Inflammatory macrophage treated with lipopolysaccharide for 4 hours (primary cell): ENCODE data around the gene ODAPH.
A peak's percentile ranks its signal among the peaks of the same experiment; 100 is the strongest.

Experiments used
- DNase-seq: peaks from one replicate; pipeline ENCODE4 v3.0.0-alpha.2; 2020

ODAPH gene

DNA sequence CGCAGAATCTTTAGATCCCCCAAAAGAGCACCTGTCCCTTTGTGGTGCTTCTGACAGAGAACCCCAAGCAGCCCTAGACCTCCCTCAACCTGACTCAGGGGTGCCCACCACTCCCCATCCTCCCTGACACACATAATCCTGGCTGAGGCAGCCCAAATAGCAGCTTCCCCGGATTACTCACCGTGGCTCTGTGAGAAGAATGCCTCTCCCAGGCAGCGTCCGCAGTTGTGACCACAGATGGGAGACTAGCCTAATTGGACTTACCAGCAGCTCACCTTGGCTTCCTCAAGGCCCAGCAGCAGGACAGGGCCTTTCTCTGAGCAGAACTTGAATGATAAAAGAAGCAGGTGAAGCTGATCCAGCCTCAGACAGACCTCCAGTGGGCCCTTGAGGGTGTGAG is 10.3 kb upstream of the ODAPH start:
- DNase-seq, result no peak

DNA sequence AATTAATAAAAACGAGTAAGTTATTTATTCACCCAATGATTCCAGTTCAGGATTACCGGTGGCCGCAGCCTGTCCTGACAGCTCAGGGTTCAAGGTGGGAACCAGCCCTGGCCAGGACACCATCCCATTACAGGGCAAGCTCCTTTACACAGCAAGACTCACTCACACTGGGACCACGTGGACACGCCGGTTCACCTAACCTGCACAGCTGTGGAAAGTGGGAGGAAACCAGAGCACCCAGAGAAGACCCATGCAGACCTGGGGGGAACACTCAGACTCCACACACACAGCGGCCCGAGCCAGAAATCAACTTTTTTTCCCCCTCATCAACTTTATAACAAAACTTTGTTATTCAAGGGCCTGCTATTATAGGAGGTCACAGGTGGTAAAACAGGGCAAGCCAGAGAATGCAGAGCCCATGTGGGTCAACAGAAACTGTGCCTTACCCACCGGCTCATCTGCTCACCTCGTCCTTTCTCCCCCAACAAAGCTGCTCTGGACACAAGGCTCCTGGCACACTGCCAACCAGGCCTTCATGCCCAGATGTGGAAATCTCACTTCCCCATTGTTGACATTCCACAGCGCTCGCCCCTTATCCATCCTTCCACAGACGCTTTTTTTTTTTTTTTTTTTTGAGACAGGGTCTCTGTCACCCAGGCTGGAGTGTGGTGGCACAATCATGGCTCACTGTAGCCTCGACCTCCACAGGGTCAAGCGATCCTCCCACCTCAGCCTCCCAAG is 8.0 kb upstream of the ODAPH start:
- peak; percentile 33 for DNase-seq

DNA sequence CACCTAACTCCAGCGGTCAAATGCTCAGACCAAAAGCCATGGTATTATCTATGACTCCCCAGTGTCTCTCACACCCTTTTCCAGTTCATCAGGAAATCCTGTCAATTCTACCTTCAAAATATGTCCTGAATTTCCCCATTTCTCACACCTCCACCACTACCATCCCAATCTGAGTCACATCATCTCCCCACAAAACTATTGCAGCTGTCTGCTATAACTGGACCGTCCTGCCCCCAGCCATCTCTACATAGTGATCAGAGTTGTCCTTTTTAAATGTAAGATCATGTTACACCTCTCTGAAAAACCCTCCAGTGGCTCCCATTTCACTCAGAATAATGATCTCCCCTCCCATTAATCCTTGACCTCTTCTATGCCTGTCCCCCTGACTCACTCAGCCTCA is 6.8 kb upstream of the ODAPH start:
- no peak for DNase-seq

DNA sequence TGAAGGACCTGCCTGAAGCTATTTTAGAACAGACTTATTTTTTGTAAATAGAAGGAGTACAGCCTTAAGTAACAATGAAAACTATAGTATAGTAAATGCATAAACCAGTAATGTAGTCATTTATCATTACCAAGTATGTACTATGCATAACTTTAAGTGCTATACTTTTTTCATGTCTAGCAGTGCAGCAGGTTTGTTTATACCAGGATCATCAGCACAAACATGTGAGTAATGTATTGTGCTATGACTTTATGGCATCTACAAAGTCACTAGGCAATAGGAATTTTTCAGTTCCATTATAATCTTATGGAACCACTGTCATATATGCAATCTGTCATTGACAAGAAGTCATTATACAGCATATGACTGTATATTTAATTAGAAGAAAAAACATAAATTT is 3.4 kb upstream of the ODAPH start:
- no peak for DNase-seq

DNA sequence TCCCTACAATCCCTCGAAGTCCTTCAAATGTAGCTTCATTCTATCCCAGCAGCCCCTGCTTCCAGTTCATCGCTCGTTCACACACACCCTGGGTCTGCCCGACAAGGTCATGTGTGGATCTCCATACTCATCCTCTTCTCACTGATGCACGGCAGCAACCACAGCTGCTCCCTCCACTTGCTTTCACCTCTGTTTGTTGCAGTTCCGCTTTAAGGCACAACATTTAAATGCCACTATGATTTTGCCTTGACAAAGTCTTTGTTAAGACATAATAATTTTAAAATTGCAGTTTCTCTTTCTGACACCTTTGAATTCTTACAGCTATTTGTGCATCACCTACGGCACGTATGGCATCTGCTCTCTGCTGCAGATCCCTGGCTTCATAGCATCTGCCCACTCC is 1.8 kb downstream of the ODAPH start:
- no peak for DNase-seq

DNA sequence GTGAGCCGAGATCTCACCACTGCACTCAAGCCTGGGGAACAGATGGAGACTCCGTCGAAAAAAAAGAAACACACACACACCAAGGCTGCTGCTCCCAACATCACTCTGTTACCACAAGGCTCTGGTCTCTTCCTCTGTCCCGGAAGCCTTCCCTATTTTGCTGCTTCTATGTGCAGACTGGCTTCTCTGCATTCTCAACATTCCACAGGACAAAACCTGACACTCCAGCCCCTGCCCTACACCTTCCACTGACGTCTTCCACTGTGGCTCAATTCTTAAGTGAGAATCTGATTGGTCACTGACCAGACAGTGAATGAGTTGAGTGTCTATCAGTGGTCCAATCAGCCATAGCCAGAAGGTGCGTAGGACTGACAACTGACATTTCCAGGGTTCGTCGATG is 5.9 kb downstream of the ODAPH start:
- DNase-seq, result no peak

DNA sequence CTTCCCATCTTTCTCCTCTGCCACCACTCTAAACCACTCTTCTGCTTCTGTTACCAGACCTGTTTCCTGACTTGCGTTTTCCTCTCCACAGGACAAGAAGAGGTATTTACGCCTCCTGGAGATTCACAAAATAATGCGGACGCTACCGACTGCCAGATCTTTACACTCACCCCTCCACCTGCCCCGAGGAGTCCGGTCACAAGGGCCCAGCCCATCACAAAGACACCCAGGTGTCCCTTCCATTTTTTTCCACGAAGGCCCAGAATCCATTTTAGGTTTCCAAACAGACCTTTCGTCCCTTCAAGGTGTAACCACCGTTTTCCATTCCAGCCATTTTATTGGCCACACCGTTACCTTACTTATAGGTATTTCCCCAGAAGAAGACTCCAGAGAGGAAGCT is 8.2 kb downstream of the ODAPH start:
- no peak for DNase-seq

DNA sequence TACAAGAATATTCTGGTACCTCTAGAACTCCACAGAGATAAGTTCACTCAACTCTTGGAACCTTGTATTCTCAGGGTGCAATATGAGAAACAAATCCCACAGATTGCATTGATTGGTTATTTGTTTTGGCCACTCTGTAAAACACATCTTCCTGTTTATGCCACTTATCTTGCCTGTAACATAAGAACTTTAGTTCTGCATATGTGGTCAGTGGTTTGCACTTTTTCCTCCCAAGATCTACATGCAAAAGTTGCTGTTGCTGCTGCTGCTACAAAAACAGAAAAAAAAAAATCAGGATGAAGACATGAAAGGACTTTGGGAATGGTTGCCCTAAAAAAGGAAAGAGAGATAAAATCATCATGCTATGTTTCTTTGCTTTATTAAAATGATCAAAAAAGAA is 9.6 kb downstream of the ODAPH start:
- DNase-seq, result no peak

DNA sequence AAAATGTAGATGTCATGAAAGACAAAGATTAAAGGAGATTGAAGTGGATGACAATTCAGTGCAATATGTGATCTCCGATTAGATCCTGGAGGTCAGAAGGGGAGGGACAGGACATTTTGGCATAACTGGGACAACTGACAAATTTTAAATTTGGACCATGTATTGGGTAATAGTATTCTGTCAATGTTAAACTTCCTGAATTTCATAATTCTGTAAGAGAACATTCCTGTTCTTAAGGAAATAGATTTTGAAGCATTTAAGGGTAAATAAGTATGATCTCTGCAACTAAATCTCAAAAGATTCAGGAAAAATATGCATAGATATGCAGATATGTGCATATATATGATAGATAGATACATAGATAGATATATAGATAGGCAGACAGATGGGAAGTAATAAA is 11.0 kb downstream of the ODAPH start:
- peak; percentile 28 for DNase-seq

DNA sequence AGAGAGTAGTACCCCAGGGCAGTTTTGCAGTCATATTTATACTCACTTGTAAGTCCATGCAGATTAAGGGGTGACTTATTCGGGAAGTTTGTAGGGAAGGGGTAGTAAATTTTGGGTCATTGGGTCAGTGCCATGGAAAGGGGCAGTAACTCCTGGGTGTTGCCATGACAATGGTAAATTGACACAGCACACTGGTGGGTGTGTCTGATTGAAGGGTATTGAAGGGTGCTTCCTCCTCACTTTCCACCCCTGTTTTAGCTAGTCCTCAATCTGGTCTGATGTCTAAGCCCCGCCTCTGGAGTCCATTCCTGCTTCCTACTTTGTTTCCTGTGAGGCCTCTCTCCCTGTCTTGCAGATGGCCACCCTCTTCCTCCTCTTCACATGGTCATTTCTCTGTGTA is 11.9 kb downstream of the ODAPH start:
- no peak for DNase-seq

DNA sequence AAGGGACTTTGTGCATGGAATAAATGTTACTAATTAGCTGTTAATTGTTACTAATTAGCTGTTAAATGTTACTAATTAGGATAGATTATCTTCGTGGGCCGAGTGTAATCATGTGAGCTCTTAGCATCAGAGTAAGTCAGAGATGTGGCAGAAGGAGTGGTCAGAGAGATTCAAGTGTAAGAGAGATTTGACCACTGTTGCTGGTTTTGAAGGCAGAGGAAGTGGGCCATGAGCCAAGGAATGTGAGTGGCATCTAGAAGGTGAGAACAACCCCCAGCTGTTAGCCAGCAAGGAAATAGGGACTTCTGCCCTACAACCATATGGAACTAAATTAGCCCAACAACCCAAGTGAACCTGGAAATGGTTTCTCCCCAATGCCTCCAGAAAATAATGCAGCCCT is 28.2 kb downstream of the ODAPH start:
- no peak for DNase-seq

DNA sequence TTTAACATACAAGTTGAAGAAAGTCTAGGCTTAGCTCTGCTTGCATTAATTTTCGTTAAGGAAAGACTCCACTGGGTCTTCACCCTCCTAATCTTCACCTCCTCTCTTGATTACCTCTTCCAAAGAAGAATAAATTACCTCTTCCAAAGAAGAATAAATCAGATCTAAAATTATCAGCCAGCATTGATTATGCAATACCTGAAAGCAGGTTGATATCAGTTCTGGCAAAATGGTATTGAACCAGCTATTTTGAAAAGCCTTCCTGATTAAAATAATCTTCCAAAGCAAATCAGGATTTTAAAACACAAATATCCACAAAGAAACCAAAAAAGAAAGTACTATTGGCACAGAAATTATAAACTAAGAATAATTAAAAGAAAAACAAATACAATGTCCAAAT is 37.5 kb downstream of the ODAPH start:
- no peak for DNase-seq

DNA sequence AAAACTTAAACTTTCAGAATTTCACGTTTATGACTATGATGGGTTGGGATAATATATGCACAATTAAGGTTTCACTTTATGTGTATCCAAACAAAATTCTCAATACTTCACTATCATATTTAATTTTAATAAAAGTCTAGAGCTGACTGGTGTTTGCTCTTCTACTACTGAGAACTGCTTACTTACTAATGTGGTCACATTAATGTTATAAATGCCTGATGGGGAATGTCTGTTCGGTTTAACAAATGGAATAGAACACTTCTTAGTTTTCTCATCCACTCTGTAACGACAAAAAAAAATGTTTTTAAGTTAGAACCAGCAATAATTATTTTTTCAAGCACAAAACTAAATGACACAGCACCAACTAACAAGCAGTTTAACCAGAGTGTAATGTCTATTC is 40.2 kb downstream of the ODAPH start:
- no peak for DNase-seq

DNA sequence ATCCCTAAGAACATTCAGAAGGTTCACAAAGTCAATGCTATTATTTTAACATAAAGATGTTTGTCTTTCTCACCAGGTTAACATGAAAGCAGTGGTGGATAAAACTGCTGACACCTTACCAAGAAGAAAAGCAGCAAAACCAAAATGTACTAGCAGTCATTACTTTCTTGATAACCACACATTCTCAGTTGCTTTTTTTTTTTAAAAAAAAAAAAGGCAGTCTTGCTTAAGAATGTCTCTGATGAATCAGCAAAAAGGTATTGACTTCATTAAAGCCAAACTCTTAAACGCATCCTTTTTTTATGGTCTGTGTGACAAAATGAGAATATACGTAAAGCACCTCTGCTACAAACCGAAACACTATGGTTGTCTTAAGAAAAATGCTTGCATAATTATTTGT is 42.5 kb downstream of the ODAPH start:
- DNase-seq, result peak; percentile 12

DNA sequence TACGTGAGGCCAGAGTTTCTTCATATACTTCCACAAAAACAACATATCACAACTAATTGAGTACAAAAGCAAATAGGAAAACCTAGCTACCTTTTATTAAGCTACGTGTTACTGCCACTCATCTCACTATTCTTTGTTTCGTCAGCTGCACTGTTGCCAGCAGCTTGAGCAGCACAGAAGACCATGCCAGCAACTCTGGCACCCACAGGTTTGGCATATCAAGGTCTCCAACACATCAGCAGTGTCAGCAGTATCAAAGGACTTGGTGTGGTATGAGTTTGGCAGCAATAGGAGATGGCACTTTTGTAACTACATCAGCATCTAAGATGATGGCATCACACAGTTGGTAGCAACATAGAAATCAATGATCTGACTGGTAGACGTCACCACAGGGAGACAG is 43.8 kb downstream of the ODAPH start:
- DNase-seq, result no peak

DNA sequence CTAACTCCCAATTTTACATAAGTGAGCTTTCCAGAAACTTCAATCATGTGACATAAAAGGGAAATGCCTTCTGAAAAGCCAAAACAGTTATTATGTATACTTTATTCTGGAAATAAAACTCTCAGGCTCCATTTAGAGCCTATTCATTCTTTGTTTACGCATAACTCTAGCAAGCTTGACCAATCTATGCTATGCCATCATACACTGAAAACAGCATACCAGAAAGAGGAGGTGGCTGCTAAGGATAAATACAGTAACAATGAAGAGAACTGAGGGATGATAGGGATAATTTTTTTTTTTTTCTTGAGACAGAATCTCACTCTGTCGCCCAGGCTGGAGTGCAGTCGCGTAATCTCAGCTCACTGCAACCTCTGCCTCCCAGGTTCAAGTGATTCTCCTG is 50.1 kb downstream of the ODAPH start:
- DNase-seq, result no peak

DNA sequence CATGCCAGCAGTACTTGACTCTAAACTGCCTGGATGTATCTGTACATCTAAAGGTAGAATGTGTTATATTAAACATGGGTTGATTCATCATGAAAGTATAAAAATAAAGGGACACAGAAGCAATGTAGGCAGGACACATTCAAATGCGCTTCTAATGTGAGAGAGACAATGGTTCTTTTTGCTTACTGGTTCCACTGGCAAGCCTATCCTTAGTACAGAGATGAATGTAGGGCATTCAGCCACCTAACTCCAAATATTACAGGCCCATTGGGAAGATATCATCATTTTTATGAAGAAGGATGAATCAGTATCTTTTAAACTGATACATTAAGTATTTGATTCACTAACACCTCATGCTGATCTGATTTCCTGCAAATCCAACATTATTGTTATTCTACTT is 56.4 kb downstream of the ODAPH start:
- no peak for DNase-seq
